Kasumi-1 (cell line): ENCODE data around the gene ADCY10.
"Not testable (repeated sequence)": the region's sequence is repeated elsewhere in the genome, so short reads cannot be mapped to it uniquely, and the experiment has no call there.

Experiments
- DNase-seq, 2 experiments: peaks; one replicate each; lab custom pipeline; 2025; lab: John Stamatoyannopoulos, UW

ADCY10 gene

GRCh38 chr1:167812972-167813371 lies 101.0 kb downstream of the ADCY10 start:
- no peak for DNase-seq

DNA sequence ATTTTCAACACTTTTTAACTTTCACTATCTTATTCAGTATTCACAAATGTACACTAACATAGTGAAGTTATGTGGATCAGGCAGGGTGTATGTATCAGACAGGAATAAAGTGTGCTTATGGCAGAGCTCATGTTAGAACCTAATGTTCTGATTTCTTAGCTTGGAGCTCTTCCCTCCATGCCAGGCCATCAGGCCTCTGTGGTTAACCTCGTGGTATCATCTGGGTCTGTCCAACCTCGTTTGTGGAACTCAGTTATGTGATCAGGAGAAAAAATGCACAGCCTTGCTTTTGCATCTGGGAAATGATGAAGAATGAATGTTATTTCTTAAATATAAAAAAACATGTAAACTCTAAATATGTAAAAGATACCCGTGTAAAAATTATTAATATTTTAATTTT lies 105.2 kb downstream of the ADCY10 start:
- no peak for DNase-seq

DNA sequence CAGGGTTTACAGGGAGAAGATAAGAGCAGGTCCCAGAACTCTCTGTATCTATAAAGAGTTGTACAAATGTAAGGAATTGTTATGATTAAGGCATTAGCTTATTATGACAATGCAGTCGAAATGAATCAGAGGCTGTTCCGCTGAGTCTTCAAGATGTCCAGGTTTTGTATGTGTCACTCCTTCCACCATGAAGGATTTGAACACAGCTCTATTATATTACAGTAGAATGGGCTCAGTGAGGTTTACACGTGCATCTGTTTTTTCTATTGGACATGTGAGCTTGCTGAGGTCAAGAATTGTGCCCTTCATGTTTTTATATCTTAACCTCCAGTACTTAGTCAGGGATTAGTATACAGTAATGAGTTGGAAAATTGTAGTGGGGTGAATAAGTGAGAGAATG lies 105.8 kb downstream of the ADCY10 start:
- no peak for DNase-seq

DNA sequence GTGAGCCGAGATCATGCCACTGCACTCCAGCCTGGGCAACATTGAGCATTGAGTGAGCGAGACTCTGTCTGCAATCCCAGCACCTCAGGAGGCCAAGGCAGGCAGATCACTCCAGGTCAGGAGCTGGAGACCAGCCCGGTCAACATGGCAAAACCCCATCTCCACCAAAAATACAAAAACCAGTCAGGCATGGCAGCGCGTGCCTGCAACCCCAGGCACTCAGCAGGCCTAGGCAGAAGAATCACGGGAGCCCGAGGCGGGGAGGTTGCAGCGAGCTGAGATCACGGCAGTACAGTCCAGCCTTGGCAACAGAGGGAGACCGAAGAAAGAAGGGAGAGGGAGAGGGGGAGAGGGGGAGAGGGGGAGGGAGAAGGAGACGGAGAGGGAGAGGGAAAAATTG lies 107.3 kb downstream of the ADCY10 start:
- DNase-seq, result not testable (repeated sequence)

DNA sequence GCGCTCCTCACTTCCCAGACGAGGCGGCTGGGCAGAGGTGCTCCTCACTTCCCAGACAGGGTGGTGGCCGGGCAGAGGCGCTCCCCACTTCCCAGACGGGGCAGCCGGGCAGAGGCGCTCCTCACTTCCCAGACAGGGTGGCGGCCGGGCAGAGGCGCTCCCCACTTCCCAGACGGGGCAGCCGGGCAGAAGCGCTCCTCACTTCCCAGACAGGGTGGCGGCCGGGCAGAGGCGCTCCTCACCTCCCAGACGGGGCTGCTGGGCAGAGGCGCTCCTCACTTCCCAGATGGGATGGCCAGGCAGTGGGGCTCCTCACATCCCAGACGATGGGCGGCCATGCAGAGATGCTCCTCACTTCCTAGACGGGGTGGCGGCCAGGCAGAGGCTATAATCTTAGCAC lies 107.7 kb downstream of the ADCY10 start:
- not testable (repeated sequence) for DNase-seq

DNA sequence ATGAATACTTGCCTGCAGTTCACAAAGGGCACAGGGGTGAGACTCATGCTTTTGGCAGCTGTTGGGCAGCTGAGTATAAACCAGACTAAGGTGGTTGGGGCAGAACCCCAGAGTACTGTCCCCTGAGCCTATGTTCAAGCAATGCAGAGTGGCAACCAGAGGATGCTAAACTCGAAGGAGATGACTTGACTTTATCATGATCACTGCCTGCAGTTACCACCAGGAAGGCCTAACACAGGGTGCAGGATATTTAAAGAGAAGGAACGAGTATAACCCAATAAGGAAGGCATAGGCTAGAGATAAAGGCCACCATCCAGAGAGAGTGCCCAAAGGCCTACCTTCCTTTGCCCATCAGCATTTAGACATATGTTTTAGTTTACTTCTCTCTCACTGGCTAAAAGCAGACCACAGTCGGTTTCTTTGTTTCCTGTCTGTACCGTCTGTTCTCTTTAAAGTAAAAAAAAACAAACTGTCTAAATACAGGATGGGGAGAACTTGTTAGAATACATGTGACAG lies 108.8 kb downstream of the ADCY10 start:
- peak; percentile 75 to 84 for DNase-seq

DNA sequence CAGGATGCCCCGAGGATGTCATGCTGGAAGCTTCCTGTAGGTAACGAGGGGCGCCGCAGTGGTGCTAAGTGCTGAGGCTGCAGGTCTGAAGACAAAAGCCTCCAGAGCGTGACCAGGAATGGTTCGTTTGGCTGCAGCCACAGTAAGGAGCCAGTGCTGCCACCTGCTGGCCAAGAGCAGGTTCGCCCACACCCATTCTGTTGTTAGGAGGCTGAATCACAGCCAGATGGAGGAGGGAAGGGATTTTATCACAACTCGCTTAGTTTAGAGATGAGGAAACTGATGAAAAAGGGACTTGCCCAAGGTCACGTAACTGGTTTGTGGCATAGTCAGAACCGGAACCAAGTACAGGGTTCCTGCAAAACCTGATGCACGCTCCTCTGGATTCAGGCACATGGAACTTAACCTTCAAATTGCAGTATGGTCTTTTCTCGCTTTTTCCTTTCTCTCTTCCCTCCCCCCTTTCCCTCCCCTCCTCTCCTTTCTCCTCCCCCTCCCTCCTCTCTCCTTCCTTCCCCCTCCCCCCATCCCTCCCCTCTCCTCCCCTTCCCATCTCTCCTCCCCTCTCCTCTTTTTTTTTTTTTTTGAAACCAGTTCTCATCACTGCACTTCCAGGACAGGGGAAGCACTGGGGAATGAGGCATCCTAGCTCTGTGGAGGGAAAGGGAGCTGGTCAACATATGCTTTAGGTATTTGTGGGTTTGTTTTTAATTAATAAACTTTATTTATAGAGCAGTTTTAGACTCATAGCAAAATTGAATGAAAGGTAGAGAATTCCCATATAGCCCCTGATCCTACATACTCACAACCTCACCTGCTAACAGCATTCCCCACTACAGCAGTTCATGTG lies 110.4 kb downstream of the ADCY10 start:
- peak; percentile 94 for DNase-seq

DNA sequence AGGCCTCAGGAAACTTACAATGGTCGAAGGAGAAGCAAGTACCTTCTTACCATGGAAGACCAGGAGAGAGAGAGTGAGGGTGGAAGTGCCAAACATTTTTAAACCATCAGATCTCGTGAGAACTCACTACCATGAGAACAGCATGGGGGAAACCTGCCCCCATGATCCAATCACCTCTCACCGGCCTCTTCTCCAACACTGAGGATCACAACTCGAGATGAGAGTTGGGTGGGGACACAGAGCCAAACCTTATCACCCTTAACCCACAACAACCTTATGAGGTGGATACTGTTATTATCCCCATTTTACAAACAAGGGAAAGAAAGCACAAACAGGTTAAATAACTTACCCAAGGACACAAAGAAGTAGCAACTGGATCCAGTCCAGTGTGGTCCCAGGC lies 111.7 kb downstream of the ADCY10 start:
- no peak for DNase-seq

GRCh38 chr1:167800251-167800650 lies 113.7 kb downstream of the ADCY10 start:
- DNase-seq, result no peak

DNA sequence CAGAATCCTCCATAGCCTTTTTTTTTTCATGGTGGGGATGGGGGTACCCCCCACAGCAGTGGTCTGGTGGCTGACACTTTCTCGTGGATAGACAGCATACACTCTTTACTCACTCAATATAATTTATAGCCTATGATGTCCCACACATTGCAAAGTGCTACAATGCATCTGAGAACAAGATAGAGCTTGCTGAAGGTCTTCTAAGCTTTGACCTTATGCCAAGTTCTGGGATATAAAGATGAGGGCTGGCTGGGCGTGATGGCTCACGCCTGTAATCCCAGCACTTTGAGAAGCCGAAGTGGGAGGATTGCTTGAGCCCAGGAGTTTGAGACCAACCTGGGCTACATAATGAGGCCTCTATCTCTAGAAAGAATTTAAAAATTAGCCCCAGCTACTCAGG lies 114.2 kb downstream of the ADCY10 start:
- no peak for DNase-seq

- no peak for DNase-seq
Observed at GRCh38 chr1:167798952-167799351, 115.0 kb downstream of the ADCY10 start.

DNA sequence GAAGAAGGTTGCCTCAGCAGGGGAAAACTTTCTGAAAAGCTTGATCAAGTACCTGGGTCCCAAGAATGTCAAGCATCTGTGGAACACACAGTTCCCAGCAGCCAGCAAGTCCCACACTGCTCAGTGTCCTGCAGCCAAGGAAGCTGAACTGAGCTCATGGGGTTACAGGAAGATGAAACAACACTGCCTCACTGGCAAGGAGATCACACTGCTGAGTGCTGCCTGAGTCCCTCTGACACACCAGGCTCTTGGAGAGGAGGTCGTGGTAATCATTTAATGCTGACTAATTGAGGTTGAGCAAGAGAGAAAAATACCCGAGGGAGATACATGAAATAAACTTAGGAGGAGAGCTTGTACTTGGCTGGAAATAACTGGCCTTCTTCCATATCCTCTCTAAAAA lies 116.9 kb downstream of the ADCY10 start:
- DNase-seq, result peak; percentile 41 to 48

- DNase-seq, result no peak
Observed at GRCh38 chr1:167795810-167796740, 117.9 kb downstream of the ADCY10 start.

GRCh38 chr1:167794043-167794442 lies 119.9 kb downstream of the ADCY10 start:
- no peak for DNase-seq

GRCh38 chr1:167792188-167792565 lies 121.8 kb downstream of the ADCY10 start:
- no peak for DNase-seq

GRCh38 chr1:167791281-167792187 lies 122.4 kb downstream of the ADCY10 start:
- DNase-seq, result peak; percentile 25 to 41

- DNase-seq, result no peak
Observed at GRCh38 chr1:167790117-167790516, 123.8 kb downstream of the ADCY10 start.

- no peak for DNase-seq
Observed at GRCh38 chr1:167789501-167789900, 124.4 kb downstream of the ADCY10 start.

GRCh38 chr1:167786502-167786901 lies 127.4 kb downstream of the ADCY10 start:
- DNase-seq, result no peak

- no peak for DNase-seq
Observed at GRCh38 chr1:167784876-167785550, 128.9 kb downstream of the ADCY10 start.

DNA sequence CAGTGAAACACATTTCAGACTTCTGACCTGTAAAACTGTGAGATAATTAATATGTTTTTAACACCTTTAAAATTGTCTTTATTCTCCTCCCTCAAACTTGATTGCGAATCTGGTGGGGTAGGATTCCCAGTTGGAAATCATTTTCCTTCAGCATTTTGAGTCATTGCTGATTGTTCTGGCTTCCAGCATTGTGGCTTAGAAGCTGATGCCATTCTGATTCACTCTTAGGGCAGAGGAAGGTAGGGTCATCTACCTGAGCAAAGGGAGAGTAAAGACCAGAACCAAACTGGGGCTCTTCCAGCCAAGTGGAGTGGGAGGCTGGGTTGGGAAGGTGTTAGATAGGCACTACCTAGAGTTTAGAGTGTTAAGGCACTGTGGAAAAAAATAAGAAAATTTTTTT lies 131.0 kb downstream of the ADCY10 start:
- no peak for DNase-seq
